ENCODE data around the gene REXO2. TPM values are rescaled to one million over a fixed set of nuclear protein-coding genes. Genes with fewer than 3 reads are reported as not detected.

REXO2 gene
- total and polyA plus RNA-seq, 5 donors from 2014 or later: 44.1 to 88.5 (median 76.7) TPM

GRCh38 chr11:114426280-114426679 lies 13.0 kb upstream of the REXO2 start:
- Histone ChIP-seq H3K27me3 (ENCODE audit: control insufficient read depth, insufficient read depth, low read length) (no peaks in the 10 kb centered on the region), H3K36me3 (ENCODE audit: control insufficient read depth, insufficient read depth, low read length) (no peaks in the 10 kb centered on the region), H3K4me3 (ENCODE audit: low read depth, low read length) (no peak overlapping the region), H3K4me1 (ENCODE audit: control insufficient read depth, insufficient read depth, low read length, poor library complexity, severe bottlenecking) (no peaks in the 10 kb centered on the region), H3K9me3 (ENCODE audit: control insufficient read depth in 2 of 2, low read length in 2 of 2) (no peaks in the 10 kb centered on the region), H3K27ac (ENCODE audit: insufficient read depth, low read length, poor library complexity, severe bottlenecking) (no peak overlapping the region)
- peaks cover 0 to 5% (median under 1%) of the 10 kb centered on the region in 4 donors for H3K4me1 Mint-ChIP-seq
- peaks cover 4% of the 10 kb centered on the region for H3K36me3 Mint-ChIP-seq
- no peak overlapping the region for H3K4me3 Mint-ChIP-seq
- peak overlapping the region in 1 of 3 donors; percentile 52 for H3K27ac Mint-ChIP-seq
- peaks cover 5% of the 10 kb centered on the region for H3K27me3 Mint-ChIP-seq
- ATAC-seq (ENCODE audit: low read depth in 2 of 2): no peak
- H3K9me3 Mint-ChIP-seq: peaks cover 0 to 6% (median 2%) of the 10 kb centered on the region in 7 donors
- no peak for DNase-seq

GRCh38 chr11:114430290-114430689 lies 9.0 kb upstream of the REXO2 start:
- H3K4me1 ChIP-seq (ENCODE audit: control insufficient read depth, insufficient read depth, low read length, poor library complexity, severe bottlenecking): no peaks in the 10 kb centered on the region
- no peak overlapping the region for H3K4me3 Mint-ChIP-seq
- no peak overlapping the region for H3K27ac Mint-ChIP-seq
- no peak for ATAC-seq (ENCODE audit: low read depth in 2 of 2)
- no peak overlapping the region for H3K4me3 ChIP-seq (ENCODE audit: low read depth, low read length)
- H3K4me1 Mint-ChIP-seq: peaks cover 0 to 2% (median 0%) of the 10 kb centered on the region in 4 donors
- peaks cover 5% of the 10 kb centered on the region for H3K27me3 Mint-ChIP-seq
- peaks cover 0 to 2% (median 0%) of the 10 kb centered on the region in 7 donors for H3K9me3 Mint-ChIP-seq
- H3K27ac ChIP-seq (ENCODE audit: insufficient read depth, low read length, poor library complexity, severe bottlenecking): no peak overlapping the region
- H3K9me3 ChIP-seq (ENCODE audit: control insufficient read depth in 2 of 2, low read length in 2 of 2): no peaks in the 10 kb centered on the region
- H3K27me3 ChIP-seq (ENCODE audit: control insufficient read depth, insufficient read depth, low read length): no peaks in the 10 kb centered on the region
- H3K36me3 ChIP-seq (ENCODE audit: control insufficient read depth, insufficient read depth, low read length): no peaks in the 10 kb centered on the region
- H3K36me3 Mint-ChIP-seq: no peaks in the 10 kb centered on the region
- no peak for DNase-seq

- H3K27ac Mint-ChIP-seq: no peak overlapping the region
- H3K4me3 Mint-ChIP-seq: no peak overlapping the region
- Histone ChIP-seq H3K36me3 (ENCODE audit: control insufficient read depth, insufficient read depth, low read length) (no peaks in the 10 kb centered on the region), H3K4me3 (ENCODE audit: low read depth, low read length) (no peak overlapping the region), H3K27ac (ENCODE audit: insufficient read depth, low read length, poor library complexity, severe bottlenecking) (no peak overlapping the region), H3K4me1 (ENCODE audit: control insufficient read depth, insufficient read depth, low read length, poor library complexity, severe bottlenecking) (no peaks in the 10 kb centered on the region), H3K9me3 (ENCODE audit: control insufficient read depth in 2 of 2, low read length in 2 of 2) (no peaks in the 10 kb centered on the region), H3K27me3 (ENCODE audit: control insufficient read depth, insufficient read depth, low read length) (no peaks in the 10 kb centered on the region)
- peaks cover 5% of the 10 kb centered on the region for H3K27me3 Mint-ChIP-seq
- H3K9me3 Mint-ChIP-seq: peaks cover 0 to 2% (median 0%) of the 10 kb centered on the region in 7 donors
- DNase-seq (no peak), ATAC-seq (ENCODE audit: low read depth in 2 of 2) (no peak)
- H3K36me3 Mint-ChIP-seq: no peaks in the 10 kb centered on the region
- peaks cover 0 to 4% (median 0%) of the 10 kb centered on the region in 4 donors for H3K4me1 Mint-ChIP-seq
These were observed 6.4 kb upstream of the REXO2 start for GRCh38 chr11:114432893-114433292.

GRCh38 chr11:114433376-114433775 lies 5.9 kb upstream of the REXO2 start:
- Mint-ChIP-seq H3K27me3 (peaks cover 5% of the 10 kb centered on the region), H3K4me3 (no peak overlapping the region), H3K4me1 (peaks cover 0 to 6% (median 0%) of the 10 kb centered on the region in 4 donors), H3K36me3 (no peaks in the 10 kb centered on the region), H3K9me3 (peaks cover 0 to 2% (median 0%) of the 10 kb centered on the region in 7 donors), H3K27ac (no peak overlapping the region)
- ATAC-seq (ENCODE audit: low read depth in 2 of 2) (no peak), DNase-seq (no peak)
- Histone ChIP-seq H3K9me3 (ENCODE audit: control insufficient read depth in 2 of 2, low read length in 2 of 2) (no peaks in the 10 kb centered on the region), H3K4me1 (ENCODE audit: control insufficient read depth, insufficient read depth, low read length, poor library complexity, severe bottlenecking) (no peaks in the 10 kb centered on the region), H3K36me3 (ENCODE audit: control insufficient read depth, insufficient read depth, low read length) (no peaks in the 10 kb centered on the region), H3K27me3 (ENCODE audit: control insufficient read depth, insufficient read depth, low read length) (no peaks in the 10 kb centered on the region), H3K27ac (ENCODE audit: insufficient read depth, low read length, poor library complexity, severe bottlenecking) (no peak overlapping the region), H3K4me3 (ENCODE audit: low read depth, low read length) (no peak overlapping the region)

GRCh38 chr11:114438303-114438702 lies 964 bp upstream of the REXO2 start:
- no peak for DNase-seq
- Mint-ChIP-seq H3K4me1 (peaks cover 21 to 42% (median 33%) of the 10 kb centered on the region in 4 donors), H3K4me3 (peak overlapping the region; percentile 98 to 99 (median 98)), H3K9me3 (peaks cover 0 to 1% (median 0%) of the 10 kb centered on the region in 7 donors), H3K27ac (peak overlapping the region in 2 of 3 donors; percentile 32 to 96), H3K27me3 (no peaks in the 10 kb centered on the region), H3K36me3 (peaks cover 5% of the 10 kb centered on the region)
- Histone ChIP-seq H3K4me1 (ENCODE audit: control insufficient read depth, insufficient read depth, low read length, poor library complexity, severe bottlenecking) (peaks cover 36% of the 10 kb centered on the region), H3K9me3 (ENCODE audit: control insufficient read depth in 2 of 2, low read length in 2 of 2) (no peaks in the 10 kb centered on the region), H3K36me3 (ENCODE audit: control insufficient read depth, insufficient read depth, low read length) (peaks cover under 1% of the 10 kb centered on the region), H3K27ac (ENCODE audit: insufficient read depth, low read length, poor library complexity, severe bottlenecking) (no peak overlapping the region), H3K4me3 (ENCODE audit: low read depth, low read length) (no peak overlapping the region), H3K27me3 (ENCODE audit: control insufficient read depth, insufficient read depth, low read length) (no peaks in the 10 kb centered on the region)
- ATAC-seq (ENCODE audit: low read depth in 2 of 2): no peak

- Histone ChIP-seq H3K4me1 (ENCODE audit: control insufficient read depth, insufficient read depth, low read length, poor library complexity, severe bottlenecking) (peaks cover 36% of the 10 kb centered on the region), H3K4me3 (ENCODE audit: low read depth, low read length) (peak overlapping the region; percentile 90), H3K36me3 (ENCODE audit: control insufficient read depth, insufficient read depth, low read length) (peaks cover 14% of the 10 kb centered on the region), H3K27me3 (ENCODE audit: control insufficient read depth, insufficient read depth, low read length) (no peaks in the 10 kb centered on the region), H3K27ac (ENCODE audit: insufficient read depth, low read length, poor library complexity, severe bottlenecking) (no peak overlapping the region), H3K9me3 (ENCODE audit: control insufficient read depth in 2 of 2, low read length in 2 of 2) (no peaks in the 10 kb centered on the region)
- DNase-seq (no peak), ATAC-seq (ENCODE audit: low read depth in 2 of 2) (no peak)
- H3K4me1 Mint-ChIP-seq: peaks cover 27 to 57% (median 43%) of the 10 kb centered on the region in 4 donors
- peak overlapping the region; percentile 98 to 99 (median 98) for H3K4me3 Mint-ChIP-seq
- H3K27me3 Mint-ChIP-seq: no peaks in the 10 kb centered on the region
- H3K36me3 Mint-ChIP-seq: peaks cover 15% of the 10 kb centered on the region
- H3K27ac Mint-ChIP-seq: peak overlapping the region; percentile 68 to 96 (median 96)
- no peaks in the 10 kb centered on the region for H3K9me3 Mint-ChIP-seq
These were observed 1.0 kb downstream of the REXO2 start for GRCh38 chr11:114440121-114440860.

GRCh38 chr11:114440971-114441763 lies 1.9 kb downstream of the REXO2 start:
- Histone ChIP-seq H3K9me3 (ENCODE audit: control insufficient read depth in 2 of 2, low read length in 2 of 2) (no peaks in the 10 kb centered on the region), H3K27me3 (ENCODE audit: control insufficient read depth, insufficient read depth, low read length) (no peaks in the 10 kb centered on the region), H3K4me3 (ENCODE audit: low read depth, low read length) (peak overlapping the region; percentile 90), H3K36me3 (ENCODE audit: control insufficient read depth, insufficient read depth, low read length) (peaks cover 17% of the 10 kb centered on the region), H3K27ac (ENCODE audit: insufficient read depth, low read length, poor library complexity, severe bottlenecking) (no peak overlapping the region), H3K4me1 (ENCODE audit: control insufficient read depth, insufficient read depth, low read length, poor library complexity, severe bottlenecking) (peaks cover 36% of the 10 kb centered on the region)
- Mint-ChIP-seq H3K4me1 (peaks cover 35 to 56% (median 44%) of the 10 kb centered on the region in 4 donors), H3K4me3 (peak overlapping the region; percentile 26 to 98 (median 55)), H3K27ac (no peak overlapping the region), H3K27me3 (no peaks in the 10 kb centered on the region), H3K36me3 (peaks cover 16% of the 10 kb centered on the region), H3K9me3 (no peaks in the 10 kb centered on the region)
- DNase-seq: peak in 1 of 3 donors; percentile 15
- ATAC-seq (ENCODE audit: low read depth in 2 of 2): no peak

All from CD4-positive, CD25-positive, alpha-beta regulatory T cell (primary cell).